C4-2B (cell line): ENCODE measurements around the gene RPL6.

Experiments
- ZFX ChIP-seq: fragments of 450-650 bp; IDR thresholded peaks from 2 replicates; pipeline ENCODE4 v1.6.1; 2017
- TF ChIP-seq, protein P1 (sequence below): fragments of 450-650 bp; conservative IDR thresholded peaks from 2 replicates; pipeline ENCODE4 v1.5.1; 2017; ENCODE audit warnings: mild to moderate bottlenecking

DNA sequence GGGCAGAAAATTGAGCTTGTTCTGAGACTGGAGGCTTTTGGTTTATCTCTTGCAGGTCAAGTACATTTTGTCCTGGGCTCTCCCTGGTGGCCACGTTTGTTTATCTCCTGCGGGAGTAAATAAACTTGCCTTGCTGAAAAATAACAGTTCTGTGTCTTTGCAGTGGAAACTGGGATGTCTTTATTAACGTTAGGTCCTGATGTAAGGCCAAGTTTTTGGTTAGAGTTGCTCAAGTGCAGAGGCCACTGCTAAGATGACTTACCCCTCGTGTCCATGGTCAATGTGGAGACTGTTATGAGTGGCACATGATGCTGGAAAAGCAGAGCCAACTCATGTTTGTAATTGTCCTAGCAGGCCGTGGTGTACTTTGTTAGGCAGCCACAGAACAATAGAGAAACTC lies 13.1 kb upstream of the RPL6 start:
- TF ChIP-seq, protein P1, sequence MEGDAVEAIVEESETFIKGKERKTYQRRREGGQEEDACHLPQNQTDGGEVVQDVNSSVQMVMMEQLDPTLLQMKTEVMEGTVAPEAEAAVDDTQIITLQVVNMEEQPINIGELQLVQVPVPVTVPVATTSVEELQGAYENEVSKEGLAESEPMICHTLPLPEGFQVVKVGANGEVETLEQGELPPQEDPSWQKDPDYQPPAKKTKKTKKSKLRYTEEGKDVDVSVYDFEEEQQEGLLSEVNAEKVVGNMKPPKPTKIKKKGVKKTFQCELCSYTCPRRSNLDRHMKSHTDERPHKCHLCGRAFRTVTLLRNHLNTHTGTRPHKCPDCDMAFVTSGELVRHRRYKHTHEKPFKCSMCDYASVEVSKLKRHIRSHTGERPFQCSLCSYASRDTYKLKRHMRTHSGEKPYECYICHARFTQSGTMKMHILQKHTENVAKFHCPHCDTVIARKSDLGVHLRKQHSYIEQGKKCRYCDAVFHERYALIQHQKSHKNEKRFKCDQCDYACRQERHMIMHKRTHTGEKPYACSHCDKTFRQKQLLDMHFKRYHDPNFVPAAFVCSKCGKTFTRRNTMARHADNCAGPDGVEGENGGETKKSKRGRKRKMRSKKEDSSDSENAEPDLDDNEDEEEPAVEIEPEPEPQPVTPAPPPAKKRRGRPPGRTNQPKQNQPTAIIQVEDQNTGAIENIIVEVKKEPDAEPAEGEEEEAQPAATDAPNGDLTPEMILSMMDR: no peak
- TF ChIP-seq ZFX: no peak
